HG03060 (cell line): Measurements from ENCODE around the gene ANO1.

Experiments
- ATAC-seq: cut with Tn5 transposase; IDR thresholded peaks from one replicate; pipeline ENCODE4 v1.9.1; 2021; ENCODE audit warnings: low read depth, moderate number of reproducible peaks; ENCODE audit not compliant: unreplicated experiment

Gene ANO1

GRCh38 chr11:70110538-70111055 lies 32.5 kb downstream of the ANO1 start:
- no peak for ATAC-seq

GRCh38 chr11:70111269-70112016 lies 33.3 kb downstream of the ANO1 start:
- no peak for ATAC-seq

- no peak for ATAC-seq
Observed at GRCh38 chr11:70112017-70112434, 33.9 kb downstream of the ANO1 start.

GRCh38 chr11:70113801-70114200 lies 35.7 kb downstream of the ANO1 start:
- ATAC-seq: no peak

GRCh38 chr11:70115778-70116177 lies 37.7 kb downstream of the ANO1 start:
- no peak for ATAC-seq

- no peak for ATAC-seq
Observed at GRCh38 chr11:70116386-70117065, 38.4 kb downstream of the ANO1 start.

- ATAC-seq: no peak
Observed at GRCh38 chr11:70117567-70118145, 39.5 kb downstream of the ANO1 start.

GRCh38 chr11:70118642-70119041 lies 40.5 kb downstream of the ANO1 start:
- no peak for ATAC-seq

GRCh38 chr11:70119502-70119901 lies 41.4 kb downstream of the ANO1 start:
- no peak for ATAC-seq

GRCh38 chr11:70120674-70121073 lies 42.6 kb downstream of the ANO1 start:
- no peak for ATAC-seq

GRCh38 chr11:70122490-70123198 lies 44.5 kb downstream of the ANO1 start:
- no peak for ATAC-seq

GRCh38 chr11:70123711-70124110 lies 45.6 kb downstream of the ANO1 start:
- no peak for ATAC-seq

GRCh38 chr11:70124321-70125000 lies 46.3 kb downstream of the ANO1 start:
- no peak for ATAC-seq

GRCh38 chr11:70126494-70126893 lies 48.4 kb downstream of the ANO1 start:
- ATAC-seq: no peak

GRCh38 chr11:70127653-70128434 lies 49.7 kb downstream of the ANO1 start:
- ATAC-seq: no peak

- ATAC-seq: no peak
Observed at GRCh38 chr11:70128435-70128906, 50.4 kb downstream of the ANO1 start.

- no peak for ATAC-seq
Observed at GRCh38 chr11:70129051-70129592, 51.0 kb downstream of the ANO1 start.

- ATAC-seq: no peak
Observed at GRCh38 chr11:70130636-70131035, 52.5 kb downstream of the ANO1 start.

- no peak for ATAC-seq
Observed at GRCh38 chr11:70131606-70132190, 53.6 kb downstream of the ANO1 start.
